GM19023 (cell line): ENCODE data around the gene SCYGR8.
A peak's percentile ranks its signal among the peaks of the same experiment; 100 is the strongest.

ENCODE experiments used
- ATAC-seq: cut with Tn5 transposase; IDR thresholded peaks from one replicate; pipeline ENCODE4 v1.9.1; 2021; ENCODE audit warnings: mild to moderate bottlenecking, moderate library complexity; ENCODE audit not compliant: unreplicated experiment

The SCYGR8 gene

DNA sequence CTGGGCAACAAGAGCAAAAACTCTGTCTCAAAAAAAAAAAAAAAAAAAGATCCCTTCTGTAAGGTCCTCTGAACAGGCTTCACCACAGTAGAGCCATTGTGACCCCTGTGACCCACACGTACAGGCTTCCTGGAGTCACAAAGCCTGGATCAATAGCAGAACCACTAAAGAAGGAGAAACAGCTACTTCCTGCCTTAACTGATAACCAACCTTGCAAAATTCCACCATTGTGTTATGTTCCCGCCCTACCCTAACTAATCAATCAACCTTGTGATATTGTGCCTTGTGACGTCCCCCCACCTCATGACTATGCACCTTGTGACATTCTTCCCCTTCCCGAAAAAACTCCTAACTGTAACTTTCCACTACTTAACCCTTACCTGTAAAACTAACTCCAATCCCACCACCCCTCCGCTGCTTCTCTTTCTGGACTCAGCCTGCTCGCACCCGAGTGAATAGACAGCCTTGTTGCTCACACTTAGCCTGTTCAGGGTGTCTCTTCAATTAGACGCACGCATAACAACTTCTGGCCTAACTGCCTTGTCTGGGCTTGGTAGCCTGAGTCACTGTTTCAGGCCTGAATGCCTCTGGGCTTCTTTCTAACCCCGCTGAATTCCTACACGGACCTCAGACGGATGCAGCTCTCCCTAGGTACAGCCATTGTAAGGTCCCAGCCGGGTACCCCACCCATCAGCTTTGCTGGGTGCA is 13.9 kb downstream of the SCYGR8 start:
- ATAC-seq, result no peak

DNA sequence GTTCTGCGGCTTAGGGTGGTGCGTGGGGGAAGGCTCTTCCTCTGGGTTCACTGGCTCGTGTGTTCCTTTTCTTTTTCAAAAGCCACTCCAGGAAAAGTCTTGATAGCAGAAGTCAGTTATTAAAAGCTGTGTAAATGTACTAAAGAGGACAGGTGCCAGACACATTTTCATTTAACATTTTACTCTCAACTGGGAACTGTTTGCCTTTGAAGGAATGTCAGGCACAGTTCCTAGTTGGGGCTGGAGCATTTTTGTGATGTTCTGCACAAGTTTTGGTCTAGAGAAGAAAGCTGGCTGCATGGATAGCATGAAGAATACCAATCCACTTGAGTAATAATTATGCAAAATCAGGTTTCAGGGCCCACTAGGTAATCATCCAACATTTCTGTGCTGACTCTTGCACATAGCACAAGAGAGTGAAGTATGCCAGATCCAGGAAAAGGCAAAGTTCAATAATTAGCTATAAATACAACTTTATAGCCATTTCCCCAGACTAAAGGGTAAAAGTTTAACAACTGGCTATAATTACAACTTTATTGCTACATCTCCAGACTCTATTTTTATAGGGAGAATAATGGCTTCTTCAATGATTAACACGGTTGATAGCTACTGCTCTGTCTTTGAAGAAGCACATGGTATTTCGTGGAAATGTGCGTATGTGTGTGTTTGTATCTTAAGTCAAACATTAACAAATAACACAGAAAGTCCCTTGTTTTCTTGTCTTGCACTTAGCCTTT is 16.2 kb downstream of the SCYGR8 start:
- ATAC-seq, result no peak

DNA sequence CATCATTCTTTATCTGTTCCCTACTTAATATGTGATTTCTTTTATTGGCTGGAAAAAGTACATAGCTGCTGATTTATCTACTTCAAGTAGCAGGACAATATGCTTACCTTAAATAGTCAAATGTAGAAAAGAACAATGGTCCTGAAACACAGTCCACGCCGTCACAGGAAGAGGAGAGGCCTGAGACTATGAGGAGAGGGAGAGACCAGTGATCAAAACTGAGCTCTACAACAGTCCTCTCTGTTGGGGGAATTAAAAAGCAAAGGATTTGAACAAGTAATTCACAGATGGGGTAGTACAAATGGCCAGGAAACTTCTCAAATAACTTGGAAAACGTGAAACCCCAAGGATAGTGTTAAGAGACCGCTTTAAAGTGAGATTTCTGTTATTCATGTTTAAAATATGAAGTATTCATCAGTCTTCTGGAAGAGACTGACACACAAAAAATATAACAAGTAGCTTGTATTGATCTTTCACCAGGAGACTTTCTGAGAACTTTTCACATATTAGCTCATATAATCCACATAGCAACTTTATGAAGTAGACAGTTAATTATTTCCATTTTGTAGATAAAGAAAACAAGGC is 20.2 kb downstream of the SCYGR8 start:
- ATAC-seq, result no peak

GRCh38 chr2:227766373-227766883 is 20.7 kb downstream of the SCYGR8 start:
- ATAC-seq, result peak; percentile 99

DNA sequence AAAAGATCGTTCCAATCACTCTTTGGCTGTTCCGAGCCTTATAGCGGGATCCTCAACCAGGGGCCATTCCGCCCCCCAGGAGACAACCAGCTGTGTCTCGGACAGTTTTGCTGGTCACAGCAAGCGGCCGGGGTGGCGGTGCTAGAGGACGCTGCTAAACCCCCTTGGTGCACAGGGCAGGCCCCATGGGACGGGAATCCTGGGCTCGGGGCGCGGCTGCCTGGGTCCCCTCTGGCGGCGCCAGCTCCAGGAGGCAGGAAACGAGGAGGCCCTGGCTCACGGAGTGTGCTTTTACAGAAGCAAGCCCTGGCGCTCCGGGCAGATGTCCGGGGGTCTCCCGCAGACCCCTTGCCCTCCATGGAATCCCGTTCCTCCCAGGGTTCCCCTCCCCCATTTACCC is 22.1 kb downstream of the SCYGR8 start:
- no peak for ATAC-seq

- ATAC-seq, result no peak
These were observed 26.5 kb downstream of the SCYGR8 start for GRCh38 chr2:227772197-227772661.

DNA sequence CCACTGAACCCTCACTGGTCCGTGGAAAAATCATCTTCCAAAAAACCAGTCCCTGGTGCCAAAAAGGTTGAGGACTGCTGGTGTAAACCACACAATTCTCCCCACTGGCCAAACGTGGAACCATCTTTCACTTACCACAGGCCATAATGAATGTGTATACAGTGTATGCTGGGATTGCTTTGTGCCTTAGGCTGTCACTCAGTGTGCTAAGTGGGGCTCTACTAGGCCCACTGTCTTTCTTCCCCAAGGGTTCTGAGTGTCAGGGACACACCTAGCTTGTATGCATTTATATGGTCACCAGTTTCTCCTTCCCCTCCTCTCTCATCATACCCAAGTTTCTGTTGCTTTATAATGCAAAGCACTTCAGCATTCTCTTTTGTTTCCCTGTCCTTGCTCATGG is 27.2 kb downstream of the SCYGR8 start:
- ATAC-seq, result no peak

- no peak for ATAC-seq
These were observed 28.4 kb downstream of the SCYGR8 start for GRCh38 chr2:227774011-227774624.

- no peak for ATAC-seq
These were observed 29.5 kb downstream of the SCYGR8 start for GRCh38 chr2:227774895-227775842.

GRCh38 chr2:227780981-227781615 is 35.4 kb downstream of the SCYGR8 start:
- no peak for ATAC-seq

- ATAC-seq, result no peak
These were observed 36.1 kb downstream of the SCYGR8 start for GRCh38 chr2:227781841-227782240.

- peak; percentile 16 for ATAC-seq
These were observed 37.1 kb downstream of the SCYGR8 start for GRCh38 chr2:227782804-227783203.

DNA sequence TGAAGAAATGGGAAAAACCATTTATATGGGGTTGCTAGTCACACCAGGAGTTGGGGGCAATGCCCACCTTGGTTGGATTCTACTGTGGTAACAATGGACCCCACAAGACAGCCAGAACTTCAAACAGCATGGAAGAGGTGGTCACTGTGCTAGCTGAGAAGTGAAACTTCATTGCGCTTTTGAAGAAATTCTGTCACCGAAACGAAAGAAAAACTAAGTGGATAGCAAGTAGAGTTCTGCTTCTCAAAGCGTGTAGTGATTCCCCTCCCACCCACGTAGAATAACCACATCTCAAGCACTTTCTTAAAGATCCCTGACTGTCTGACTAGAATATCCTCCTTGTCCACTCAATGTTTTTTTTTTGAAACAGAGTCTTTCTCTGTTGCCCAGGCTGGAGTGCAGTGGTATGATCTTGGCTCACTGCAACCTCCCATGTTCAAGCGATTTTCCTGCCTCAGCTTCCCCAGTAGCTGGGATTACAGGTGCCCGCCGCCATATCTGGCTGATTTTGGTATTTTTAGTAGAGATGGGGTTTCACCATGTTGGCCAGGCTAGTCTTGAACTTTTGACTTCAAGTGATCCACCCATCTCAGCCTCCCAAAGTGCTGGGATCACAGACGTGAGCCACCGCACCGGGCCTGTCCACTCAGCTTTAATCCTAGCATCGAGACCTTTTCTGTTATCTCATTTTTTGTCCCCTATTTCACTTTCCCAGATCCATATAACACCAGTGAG is 37.9 kb downstream of the SCYGR8 start:
- ATAC-seq, result peak; percentile 97

- ATAC-seq, result no peak
These were observed 39.6 kb downstream of the SCYGR8 start for GRCh38 chr2:227785293-227785692.

- ATAC-seq, result no peak
These were observed 42.9 kb downstream of the SCYGR8 start for GRCh38 chr2:227788561-227789018.

DNA sequence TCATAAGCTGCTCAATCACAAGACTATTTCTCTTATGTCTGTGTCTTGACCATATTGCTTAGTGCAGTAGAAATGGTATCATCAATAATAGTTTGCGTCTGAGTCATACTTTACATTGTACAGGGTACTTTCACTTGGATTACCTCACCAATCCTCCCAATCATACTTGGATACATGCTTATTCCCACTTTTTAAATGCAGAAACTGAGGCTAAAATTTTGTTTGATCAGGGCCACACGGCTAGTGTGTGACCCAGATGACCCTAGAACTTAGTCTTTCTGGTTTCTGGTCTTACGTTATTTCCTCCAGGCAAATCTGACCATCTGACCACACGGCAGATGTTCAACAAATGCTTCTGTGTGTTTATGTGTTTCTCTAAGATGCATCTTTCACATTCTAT is 44.1 kb downstream of the SCYGR8 start:
- ATAC-seq, result peak; percentile 52

DNA sequence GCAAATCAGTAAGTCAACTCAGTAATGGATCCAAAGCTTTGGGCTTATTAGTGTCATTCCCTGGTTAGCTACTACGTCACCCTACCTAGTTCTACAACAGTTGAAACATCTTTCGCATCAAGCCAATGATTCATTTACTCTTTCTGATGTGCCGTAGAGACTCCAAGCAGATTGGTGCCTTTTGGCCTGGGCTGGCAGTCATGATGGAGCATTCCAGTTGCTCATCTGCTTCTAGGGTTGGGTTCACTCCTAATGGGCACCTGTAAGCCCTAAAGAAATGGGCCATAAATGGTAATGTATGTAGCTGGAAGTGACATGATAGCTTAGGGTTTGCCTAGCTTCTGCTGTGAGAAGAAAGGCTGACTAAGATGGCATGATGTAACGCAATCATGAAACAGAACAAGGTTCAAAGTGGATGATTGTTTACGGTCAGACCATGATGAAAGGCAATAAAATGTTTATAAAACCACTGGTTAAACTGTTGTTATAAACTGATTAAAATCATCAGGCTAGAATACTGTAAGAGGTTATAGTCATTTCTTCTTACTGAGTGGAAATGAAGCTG is 47.5 kb downstream of the SCYGR8 start:
- no peak for ATAC-seq
